SK-N-MC (cell line): ENCODE measurements around the gene FLNB.

Source experiments
- EZH2 ChIP-seq: fragments of 200-600 bp; sonication (generic); IDR thresholded peaks from one replicate; pipeline ENCODE4 v1.6.1; 2017; ENCODE audit warnings: antibody characterized with exemption
- POLR2AphosphoS5 ChIP-seq: IDR thresholded peaks from 2 replicates; pipeline ENCODE4 v1.6.1; 2012; ENCODE audit warnings: mild to moderate bottlenecking, low read depth, low read length, borderline replicate concordance

GRCh38 chr3:58150810-58151199 is 142.6 kb downstream of the FLNB start:
- TF ChIP-seq POLR2AphosphoS5 (no peak), EZH2 (no peak)
